Measurements from ENCODE around the gene STKLD1. TPM values are rescaled to one million over a fixed set of nuclear protein-coding genes. Genes with fewer than 3 reads are reported as not detected.
"Not testable (repeated sequence)": the region's sequence is repeated elsewhere in the genome, so short reads cannot be mapped to it uniquely, and the experiment has no call there.

Gene STKLD1
- total RNA-seq, 1 donor from 2014 or later = not detected

GRCh38 chr9:133331641-133332380 is 44.4 kb upstream of the STKLD1 start:
- peaks cover 11 to 18% of the 10 kb centered on the region in 2 donors for H3K4me1 ChIP-seq
- no peaks in the 10 kb centered on the region for H3K9me3 ChIP-seq
- H3K27me3 ChIP-seq = no peaks in the 10 kb centered on the region
- H3K36me3 ChIP-seq = peaks cover 37 to 42% of the 10 kb centered on the region in 2 donors
- no peak overlapping the region for H3K4me3 ChIP-seq
- H3K27ac ChIP-seq = no peak overlapping the region
- intact Hi-C loops (cut with DNase I) = no loop called here
- TF ChIP-seq CTCF (IDR thresholded peaks at IDR 0.05) = no peak
- DNase-seq (ENCODE audit: low spot score in 2 of 2) = peak in 1 of 2 donors; percentile 52

- peak in 1 of 2 donors; percentile 51 for DNase-seq (ENCODE audit: low spot score in 2 of 2)
- Histone ChIP-seq H3K27ac (no peak overlapping the region), H3K27me3 (no peaks in the 10 kb centered on the region), H3K4me1 (peaks cover 11 to 19% of the 10 kb centered on the region in 2 donors), H3K9me3 (no peaks in the 10 kb centered on the region), H3K36me3 (peaks cover 37 to 42% of the 10 kb centered on the region in 2 donors), H3K4me3 (no peak overlapping the region)
- no peak for TF ChIP-seq CTCF (IDR thresholded peaks at IDR 0.05)
- intact Hi-C loops (cut with DNase I) = no loop called here
These were observed 43.8 kb upstream of the STKLD1 start for GRCh38 chr9:133332381-133332730.

GRCh38 chr9:133333011-133333410 is 43.2 kb upstream of the STKLD1 start:
- no peaks in the 10 kb centered on the region for H3K27me3 ChIP-seq
- H3K27ac ChIP-seq = no peak overlapping the region
- intact Hi-C loops (cut with DNase I) = no loop called here
- H3K9me3 ChIP-seq = no peaks in the 10 kb centered on the region
- DNase-seq (ENCODE audit: low spot score in 2 of 2) = no peak
- no peak overlapping the region for H3K4me3 ChIP-seq
- TF ChIP-seq CTCF (IDR thresholded peaks at IDR 0.05) = no peak
- peaks cover 11 to 19% of the 10 kb centered on the region in 2 donors for H3K4me1 ChIP-seq
- peaks cover 37 to 42% of the 10 kb centered on the region in 2 donors for H3K36me3 ChIP-seq

GRCh38 chr9:133333566-133333965 is 42.6 kb upstream of the STKLD1 start:
- H3K4me3 ChIP-seq = no peak overlapping the region
- peaks cover 11 to 19% of the 10 kb centered on the region in 2 donors for H3K4me1 ChIP-seq
- H3K9me3 ChIP-seq = no peaks in the 10 kb centered on the region
- peak in 1 of 2 donors; percentile 51 for DNase-seq (ENCODE audit: low spot score in 2 of 2)
- H3K27me3 ChIP-seq = no peaks in the 10 kb centered on the region
- TF ChIP-seq CTCF (IDR thresholded peaks at IDR 0.05) = no peak
- no peak overlapping the region for H3K27ac ChIP-seq
- intact Hi-C loops (cut with DNase I) = no loop called here
- peaks cover 37 to 42% of the 10 kb centered on the region in 2 donors for H3K36me3 ChIP-seq

- DNase-seq (ENCODE audit: low spot score in 2 of 2) = no peak
- intact Hi-C loops (cut with DNase I) = no loop called here
- no peak overlapping the region for H3K4me3 ChIP-seq
- no peak for TF ChIP-seq CTCF (IDR thresholded peaks at IDR 0.05)
- H3K27me3 ChIP-seq = no peaks in the 10 kb centered on the region
- no peaks in the 10 kb centered on the region for H3K9me3 ChIP-seq
- H3K27ac ChIP-seq = no peak overlapping the region
- peaks cover 11 to 19% of the 10 kb centered on the region in 2 donors for H3K4me1 ChIP-seq
- peaks cover 37 to 45% of the 10 kb centered on the region in 2 donors for H3K36me3 ChIP-seq
These were observed 42.0 kb upstream of the STKLD1 start for GRCh38 chr9:133334161-133334560.

GRCh38 chr9:133334888-133335287 is 41.3 kb upstream of the STKLD1 start:
- H3K36me3 ChIP-seq = peaks cover 37 to 52% of the 10 kb centered on the region in 2 donors
- H3K9me3 ChIP-seq; DNase-seq (ENCODE audit: low spot score in 2 of 2): not testable (repeated sequence)

More at GRCh38 chr9:133334888-133335287, 41.3 kb upstream of the STKLD1 start:
- H3K27me3 ChIP-seq, H3K27ac ChIP-seq: not testable (repeated sequence)
- H3K4me1 ChIP-seq = peaks cover 11 to 19% of the 10 kb centered on the region in 2 donors
- peak overlapping the region; percentile 80 to 91 for H3K4me3 ChIP-seq
- intact Hi-C loops (cut with DNase I) = loop anchor here (5.0 kb wide), 1 partner anchor 303 kb away; the partner anchor contains the start of gene GTF3C5
